Measurements from ENCODE around the gene TGFB1I1.

The TGFB1I1 gene

DNA sequence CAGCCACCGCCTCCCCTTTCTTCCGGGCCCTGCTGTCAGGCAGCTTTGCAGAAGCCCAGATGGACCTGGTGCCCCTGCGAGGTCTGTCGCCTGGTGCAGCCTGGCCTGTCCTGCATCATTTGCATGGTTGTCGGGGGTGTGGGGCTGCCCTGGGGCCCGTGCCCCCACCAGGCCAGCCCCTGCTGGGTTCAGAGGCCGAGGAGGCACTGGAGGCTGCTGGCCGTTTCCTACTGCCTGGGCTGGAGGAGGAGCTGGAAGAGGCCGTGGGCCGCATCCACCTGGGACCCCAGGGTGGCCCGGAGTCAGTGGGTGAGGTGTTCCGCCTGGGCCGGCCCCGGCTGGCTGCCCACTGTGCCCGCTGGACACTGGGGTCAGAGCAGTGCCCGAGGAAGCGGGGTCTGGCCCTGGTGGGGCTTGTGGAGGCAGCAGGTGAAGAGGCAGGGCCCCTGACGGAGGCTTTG lies 5.5 kb upstream of the TGFB1I1 start:
- H3K36me3 ChIP-seq, result no peaks in the 10 kb centered on the region
- no peaks in the 10 kb centered on the region for H3K4me1 ChIP-seq
- no peak for DNase-seq
- H3K4me3 ChIP-seq (ENCODE audit: low read depth, low read length), result no peak overlapping the region
- TF ChIP-seq, protein P1, sequence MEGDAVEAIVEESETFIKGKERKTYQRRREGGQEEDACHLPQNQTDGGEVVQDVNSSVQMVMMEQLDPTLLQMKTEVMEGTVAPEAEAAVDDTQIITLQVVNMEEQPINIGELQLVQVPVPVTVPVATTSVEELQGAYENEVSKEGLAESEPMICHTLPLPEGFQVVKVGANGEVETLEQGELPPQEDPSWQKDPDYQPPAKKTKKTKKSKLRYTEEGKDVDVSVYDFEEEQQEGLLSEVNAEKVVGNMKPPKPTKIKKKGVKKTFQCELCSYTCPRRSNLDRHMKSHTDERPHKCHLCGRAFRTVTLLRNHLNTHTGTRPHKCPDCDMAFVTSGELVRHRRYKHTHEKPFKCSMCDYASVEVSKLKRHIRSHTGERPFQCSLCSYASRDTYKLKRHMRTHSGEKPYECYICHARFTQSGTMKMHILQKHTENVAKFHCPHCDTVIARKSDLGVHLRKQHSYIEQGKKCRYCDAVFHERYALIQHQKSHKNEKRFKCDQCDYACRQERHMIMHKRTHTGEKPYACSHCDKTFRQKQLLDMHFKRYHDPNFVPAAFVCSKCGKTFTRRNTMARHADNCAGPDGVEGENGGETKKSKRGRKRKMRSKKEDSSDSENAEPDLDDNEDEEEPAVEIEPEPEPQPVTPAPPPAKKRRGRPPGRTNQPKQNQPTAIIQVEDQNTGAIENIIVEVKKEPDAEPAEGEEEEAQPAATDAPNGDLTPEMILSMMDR (IDR thresholded peaks at IDR 0.05; ENCODE audit: low read depth, low read length), result no peak
- H3K9me3 ChIP-seq, result no peaks in the 10 kb centered on the region
- no peaks in the 10 kb centered on the region for H3K27me3 ChIP-seq

GRCh38 chr16:31467151-31467773 lies 4.7 kb upstream of the TGFB1I1 start:
- no peaks in the 10 kb centered on the region for H3K27me3 ChIP-seq
- H3K4me3 ChIP-seq (ENCODE audit: low read depth, low read length), result no peak overlapping the region
- no peaks in the 10 kb centered on the region for H3K9me3 ChIP-seq
- H3K36me3 ChIP-seq, result no peaks in the 10 kb centered on the region
- DNase-seq, result no peak
- TF ChIP-seq, protein P1 (IDR thresholded peaks at IDR 0.05; ENCODE audit: low read depth, low read length), result no peak
- no peaks in the 10 kb centered on the region for H3K4me1 ChIP-seq

DNA sequence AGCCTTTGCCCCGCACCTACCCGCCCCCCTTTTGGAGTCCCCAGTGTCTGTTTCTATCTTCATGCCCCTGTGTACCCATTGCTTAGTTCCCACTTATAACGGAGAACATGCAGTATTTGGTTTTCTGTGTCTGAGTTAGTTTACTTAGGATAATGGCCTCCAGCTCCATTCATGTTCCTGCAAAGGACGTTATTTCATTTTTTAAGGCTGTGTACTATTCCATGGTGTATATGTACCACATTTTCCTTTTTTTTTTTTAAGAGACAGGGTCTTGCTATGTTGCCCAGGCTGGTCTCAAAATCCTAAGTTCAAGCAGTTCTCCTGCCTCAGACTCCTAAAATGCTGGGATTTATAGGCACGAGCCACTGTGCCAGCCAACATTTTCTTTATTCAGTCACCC lies 4.1 kb upstream of the TGFB1I1 start:
- H3K9me3 ChIP-seq, result no peaks in the 10 kb centered on the region
- no peaks in the 10 kb centered on the region for H3K4me1 ChIP-seq
- DNase-seq, result no peak
- H3K4me3 ChIP-seq (ENCODE audit: low read depth, low read length), result no peak overlapping the region
- no peaks in the 10 kb centered on the region for H3K27me3 ChIP-seq
- TF ChIP-seq, protein P1 (IDR thresholded peaks at IDR 0.05; ENCODE audit: low read depth, low read length), result no peak
- H3K36me3 ChIP-seq, result no peaks in the 10 kb centered on the region

- no peak overlapping the region for H3K4me3 ChIP-seq (ENCODE audit: low read depth, low read length)
- peaks cover 4% of the 10 kb centered on the region; the same call in 1 of the 2 replicates for H3K4me1 ChIP-seq
- no peaks in the 10 kb centered on the region for H3K27me3 ChIP-seq
Measured at GRCh38 chr16:31470615-31471014, 1.3 kb upstream of the TGFB1I1 start.

DNA sequence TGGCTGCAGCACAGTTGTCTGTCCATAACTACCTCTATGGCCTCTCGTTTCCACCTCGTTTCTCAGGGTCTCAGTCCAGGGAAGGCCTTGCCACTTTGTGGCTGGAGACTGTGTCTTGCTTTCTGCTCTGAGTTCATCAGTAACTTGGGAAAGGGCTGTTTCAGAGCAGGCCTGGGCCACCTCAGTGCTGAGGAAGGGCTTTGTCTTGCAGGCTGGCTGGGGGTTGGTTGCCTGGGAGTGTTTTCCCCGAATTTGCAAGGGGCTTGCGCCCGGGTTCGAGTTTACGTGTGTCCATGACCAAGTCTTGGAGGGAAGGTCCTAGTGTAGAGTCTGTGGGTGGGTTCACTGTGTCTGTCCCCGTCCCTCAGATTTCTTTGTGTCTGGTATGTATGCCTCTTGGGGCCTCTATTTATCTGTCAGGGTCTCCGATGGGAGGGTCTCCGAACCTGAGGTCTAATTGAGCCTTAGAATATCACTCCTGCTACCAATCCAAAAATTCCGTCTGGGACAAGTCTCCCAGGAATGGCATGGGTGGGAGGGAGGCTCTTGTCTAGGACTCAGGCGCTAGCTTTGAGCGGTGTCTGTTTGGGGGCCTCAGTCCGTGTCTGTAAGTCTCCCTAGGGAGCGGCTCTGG lies 594 bp upstream of the TGFB1I1 start:
- TF ChIP-seq, protein P1 (IDR thresholded peaks at IDR 0.05; ENCODE audit: low read depth, low read length), result no peak
- Histone ChIP-seq H3K36me3 (no peaks in the 10 kb centered on the region; the same call in 1 of the 2 replicates), H3K9me3 (no peaks in the 10 kb centered on the region), H3K4me1 (peaks cover 4% of the 10 kb centered on the region; the same call in 1 of the 2 replicates), H3K4me3 (ENCODE audit: low read depth, low read length) (peak overlapping the region; percentile 72), H3K27me3 (no peaks in the 10 kb centered on the region)
- no peak for DNase-seq

More at GRCh38 chr16:31470615-31471014, 1.3 kb upstream of the TGFB1I1 start:
- TF ChIP-seq, protein P1 (IDR thresholded peaks at IDR 0.05; ENCODE audit: low read depth, low read length), result no peak
- no peaks in the 10 kb centered on the region; the same call in 1 of the 2 replicates for H3K36me3 ChIP-seq
- DNase-seq, result no peak
- no peaks in the 10 kb centered on the region for H3K9me3 ChIP-seq

DNA sequence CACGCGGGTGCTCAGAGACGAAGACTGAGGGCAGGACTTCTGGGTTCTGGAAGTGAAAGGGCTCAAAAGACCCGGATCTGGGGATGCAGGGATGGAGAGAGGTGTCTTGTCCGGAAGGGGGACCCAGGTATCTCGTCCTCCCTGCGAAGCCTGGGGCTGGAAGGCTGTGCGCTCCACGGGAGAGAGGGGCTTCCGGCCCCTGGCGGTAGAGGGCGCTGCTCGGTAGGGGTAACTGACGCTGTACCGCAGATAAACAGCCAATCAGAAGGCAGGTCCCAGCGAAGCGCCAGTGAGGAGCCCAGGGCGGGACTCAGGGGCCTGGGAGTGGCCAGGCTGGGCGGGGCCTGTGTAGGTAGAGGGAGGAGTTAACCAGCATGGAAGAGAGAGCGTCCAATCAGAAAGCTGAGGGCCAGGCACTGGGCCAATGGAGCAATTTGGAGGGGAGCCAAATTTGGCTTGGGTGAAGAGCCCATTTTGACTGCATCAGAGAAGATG lies 804 bp downstream of the TGFB1I1 start:
- Histone ChIP-seq H3K4me1 (peaks cover 4% of the 10 kb centered on the region; the same call in 1 of the 2 replicates), H3K4me3 (ENCODE audit: low read depth, low read length) (peak overlapping the region; percentile 72)
- DNase-seq, result peak; percentile 95

More for the DNA sequence above, 804 bp downstream of the TGFB1I1 start:
- Histone ChIP-seq H3K36me3 (no peaks in the 10 kb centered on the region; the same call in 1 of the 2 replicates), H3K27me3 (no peaks in the 10 kb centered on the region), H3K9me3 (no peaks in the 10 kb centered on the region)
- TF ChIP-seq, protein P1 (IDR thresholded peaks at IDR 0.05; ENCODE audit: low read depth, low read length), result peak; percentile 85
